ENCODE results near the gene BCR. TPM values are rescaled to one million over a fixed set of nuclear protein-coding genes. Genes with fewer than 3 reads are reported as not detected.

Gene BCR
- polyA plus RNA-seq, 1 donor from 2014 or later = 57.5 TPM

DNA sequence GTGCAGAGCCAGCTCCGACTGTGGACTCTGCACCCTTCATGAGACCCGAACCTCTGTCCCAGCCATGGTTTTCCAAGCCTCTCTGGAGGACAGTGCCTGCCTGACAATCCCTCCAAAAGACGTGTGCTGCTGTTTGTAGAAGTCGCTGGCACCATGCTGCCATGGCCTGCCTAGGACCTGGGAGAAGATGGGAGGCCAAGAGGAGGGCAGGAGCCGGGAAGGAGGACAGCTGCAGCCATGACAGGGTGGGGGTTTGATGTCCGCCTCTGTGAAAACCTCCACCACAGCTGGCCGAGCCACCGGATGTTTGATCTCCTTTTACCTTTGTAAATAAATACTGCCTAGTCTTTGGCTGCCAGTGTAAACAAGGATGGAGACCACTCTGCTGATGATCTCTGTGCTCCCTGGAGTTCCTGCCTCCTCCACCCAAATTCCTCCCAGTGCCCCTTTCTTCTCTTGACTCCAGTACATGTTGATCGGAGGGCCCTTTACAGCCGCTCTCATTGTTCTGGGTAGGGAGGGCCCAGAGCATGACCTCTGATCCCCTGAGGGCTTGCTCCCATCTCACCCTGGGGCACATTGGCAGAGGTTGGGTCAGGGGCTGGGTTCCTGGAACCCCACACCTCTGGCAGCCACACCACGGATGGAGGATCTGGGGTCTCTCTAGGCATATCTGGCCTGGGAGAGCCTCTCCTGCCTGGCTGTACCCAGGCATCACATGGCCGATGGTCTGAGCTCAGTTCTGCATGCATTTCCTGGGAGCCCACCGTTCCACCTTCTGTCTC lies 66.9 kb downstream of the BCR start:
- no peaks in the 10 kb centered on the region for H3K9me3 ChIP-seq (ENCODE audit: low read length)
- no peaks in the 10 kb centered on the region for H3K36me3 ChIP-seq (ENCODE audit: insufficient read depth, low read length)
- no peak overlapping the region for H3K4me2 ChIP-seq (ENCODE audit: low read length)
- no peak overlapping the region for H3K4me3 ChIP-seq (ENCODE audit: low read length)
- no peak overlapping the region for H3K9ac ChIP-seq (ENCODE audit: low read length)
- no peaks in the 10 kb centered on the region for H3F3A ChIP-seq (ENCODE audit: insufficient read depth, low read length, poor library complexity, severe bottlenecking)
- H2AFZ ChIP-seq (ENCODE audit: low read depth, low read length) = no peak overlapping the region
- peaks cover 50% of the 10 kb centered on the region for H3K79me2 ChIP-seq (replicated peaks; ENCODE audit: insufficient read depth, low read length)
- no peak overlapping the region for H3K27ac ChIP-seq (ENCODE audit: low read length)
- TF ChIP-seq, protein P1, sequence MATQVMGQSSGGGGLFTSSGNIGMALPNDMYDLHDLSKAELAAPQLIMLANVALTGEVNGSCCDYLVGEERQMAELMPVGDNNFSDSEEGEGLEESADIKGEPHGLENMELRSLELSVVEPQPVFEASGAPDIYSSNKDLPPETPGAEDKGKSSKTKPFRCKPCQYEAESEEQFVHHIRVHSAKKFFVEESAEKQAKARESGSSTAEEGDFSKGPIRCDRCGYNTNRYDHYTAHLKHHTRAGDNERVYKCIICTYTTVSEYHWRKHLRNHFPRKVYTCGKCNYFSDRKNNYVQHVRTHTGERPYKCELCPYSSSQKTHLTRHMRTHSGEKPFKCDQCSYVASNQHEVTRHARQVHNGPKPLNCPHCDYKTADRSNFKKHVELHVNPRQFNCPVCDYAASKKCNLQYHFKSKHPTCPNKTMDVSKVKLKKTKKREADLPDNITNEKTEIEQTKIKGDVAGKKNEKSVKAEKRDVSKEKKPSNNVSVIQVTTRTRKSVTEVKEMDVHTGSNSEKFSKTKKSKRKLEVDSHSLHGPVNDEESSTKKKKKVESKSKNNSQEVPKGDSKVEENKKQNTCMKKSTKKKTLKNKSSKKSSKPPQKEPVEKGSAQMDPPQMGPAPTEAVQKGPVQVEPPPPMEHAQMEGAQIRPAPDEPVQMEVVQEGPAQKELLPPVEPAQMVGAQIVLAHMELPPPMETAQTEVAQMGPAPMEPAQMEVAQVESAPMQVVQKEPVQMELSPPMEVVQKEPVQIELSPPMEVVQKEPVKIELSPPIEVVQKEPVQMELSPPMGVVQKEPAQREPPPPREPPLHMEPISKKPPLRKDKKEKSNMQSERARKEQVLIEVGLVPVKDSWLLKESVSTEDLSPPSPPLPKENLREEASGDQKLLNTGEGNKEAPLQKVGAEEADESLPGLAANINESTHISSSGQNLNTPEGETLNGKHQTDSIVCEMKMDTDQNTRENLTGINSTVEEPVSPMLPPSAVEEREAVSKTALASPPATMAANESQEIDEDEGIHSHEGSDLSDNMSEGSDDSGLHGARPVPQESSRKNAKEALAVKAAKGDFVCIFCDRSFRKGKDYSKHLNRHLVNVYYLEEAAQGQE (IDR thresholded peaks at IDR 0.05; ENCODE audit: borderline replicate concordance) = no peak
- TF ChIP-seq MXI1 (conservative IDR thresholded peaks at IDR 0.05; ENCODE audit: poor library complexity, severe bottlenecking) = no peak
- TF ChIP-seq TAF1 (IDR thresholded peaks at IDR 0.05; ENCODE audit: low read depth) = no peak
- no peak for TF ChIP-seq SMC3 (conservative IDR thresholded peaks at IDR 0.05; ENCODE audit: poor library complexity)
- TF ChIP-seq EZH2 (IDR thresholded peaks at IDR 0.05; ENCODE audit: borderline replicate concordance, insufficient read depth, low read length, poor library complexity, severe bottlenecking) = no peak
- TF ChIP-seq, protein P2, sequence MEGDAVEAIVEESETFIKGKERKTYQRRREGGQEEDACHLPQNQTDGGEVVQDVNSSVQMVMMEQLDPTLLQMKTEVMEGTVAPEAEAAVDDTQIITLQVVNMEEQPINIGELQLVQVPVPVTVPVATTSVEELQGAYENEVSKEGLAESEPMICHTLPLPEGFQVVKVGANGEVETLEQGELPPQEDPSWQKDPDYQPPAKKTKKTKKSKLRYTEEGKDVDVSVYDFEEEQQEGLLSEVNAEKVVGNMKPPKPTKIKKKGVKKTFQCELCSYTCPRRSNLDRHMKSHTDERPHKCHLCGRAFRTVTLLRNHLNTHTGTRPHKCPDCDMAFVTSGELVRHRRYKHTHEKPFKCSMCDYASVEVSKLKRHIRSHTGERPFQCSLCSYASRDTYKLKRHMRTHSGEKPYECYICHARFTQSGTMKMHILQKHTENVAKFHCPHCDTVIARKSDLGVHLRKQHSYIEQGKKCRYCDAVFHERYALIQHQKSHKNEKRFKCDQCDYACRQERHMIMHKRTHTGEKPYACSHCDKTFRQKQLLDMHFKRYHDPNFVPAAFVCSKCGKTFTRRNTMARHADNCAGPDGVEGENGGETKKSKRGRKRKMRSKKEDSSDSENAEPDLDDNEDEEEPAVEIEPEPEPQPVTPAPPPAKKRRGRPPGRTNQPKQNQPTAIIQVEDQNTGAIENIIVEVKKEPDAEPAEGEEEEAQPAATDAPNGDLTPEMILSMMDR (IDR thresholded peaks at IDR 0.05; ENCODE audit: poor library complexity, severe bottlenecking) = no peak
- TF ChIP-seq POLR2AphosphoS5 (IDR thresholded peaks at IDR 0.05) = no peak
- no peak for TF ChIP-seq EP300 (conservative IDR thresholded peaks at IDR 0.05; ENCODE audit: poor library complexity, severe bottlenecking)
- no peak for TF ChIP-seq RAD21 (conservative IDR thresholded peaks at IDR 0.05)
- no peaks in the 10 kb centered on the region for H3K9me2 ChIP-seq (ENCODE audit: insufficient read depth, low read length)
- H3K27me3 ChIP-seq (ENCODE audit: insufficient read depth, low read depth, low read length) = no peaks in the 10 kb centered on the region
- H4K20me1 ChIP-seq (ENCODE audit: insufficient read depth) = no peaks in the 10 kb centered on the region

DNA sequence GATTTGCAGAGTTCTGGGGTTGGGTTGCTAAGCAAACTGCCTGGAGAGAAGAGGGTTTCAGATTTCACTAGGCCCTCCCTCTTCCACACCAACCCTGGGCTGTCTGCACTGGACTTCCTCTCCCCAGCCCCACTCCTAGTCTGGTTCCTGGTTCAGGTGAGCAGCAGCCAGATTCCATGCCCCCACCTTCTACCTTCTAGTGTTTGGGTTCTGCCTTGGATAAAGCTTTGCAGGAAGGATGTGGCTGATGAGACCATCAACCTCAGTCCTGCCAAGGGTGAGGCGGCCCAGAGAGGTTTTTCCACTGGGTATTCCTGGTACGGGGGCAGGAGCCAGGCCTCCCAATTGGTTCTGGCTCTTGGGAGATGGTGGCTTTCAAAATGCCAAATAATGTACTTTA lies 68.3 kb downstream of the BCR start:
- Histone ChIP-seq H3K79me2 (replicated peaks; ENCODE audit: insufficient read depth, low read length) (peaks cover 43% of the 10 kb centered on the region), H3K27ac (ENCODE audit: low read length) (no peak overlapping the region), H3K9ac (ENCODE audit: low read length) (no peak overlapping the region), H3K36me3 (ENCODE audit: insufficient read depth, low read length) (no peaks in the 10 kb centered on the region), H3K4me2 (ENCODE audit: low read length) (no peak overlapping the region), H3K9me2 (ENCODE audit: insufficient read depth, low read length) (no peaks in the 10 kb centered on the region), H4K20me1 (ENCODE audit: insufficient read depth) (no peaks in the 10 kb centered on the region), H3K4me3 (ENCODE audit: low read length) (no peak overlapping the region), H3F3A (ENCODE audit: insufficient read depth, low read length, poor library complexity, severe bottlenecking) (no peaks in the 10 kb centered on the region), H3K9me3 (ENCODE audit: low read length) (no peaks in the 10 kb centered on the region), H2AFZ (ENCODE audit: low read depth, low read length) (no peak overlapping the region), H3K27me3 (ENCODE audit: insufficient read depth, low read depth, low read length) (no peaks in the 10 kb centered on the region)
- TF ChIP-seq EZH2 (IDR thresholded peaks at IDR 0.05; ENCODE audit: borderline replicate concordance, insufficient read depth, low read length, poor library complexity, severe bottlenecking) = no peak
- TF ChIP-seq SMC3 (conservative IDR thresholded peaks at IDR 0.05; ENCODE audit: poor library complexity) = no peak
- TF ChIP-seq, protein P2 (IDR thresholded peaks at IDR 0.05; ENCODE audit: poor library complexity, severe bottlenecking) = no peak
- no peak for TF ChIP-seq RAD21 (conservative IDR thresholded peaks at IDR 0.05)
- TF ChIP-seq EP300 (conservative IDR thresholded peaks at IDR 0.05; ENCODE audit: poor library complexity, severe bottlenecking) = no peak
- TF ChIP-seq, protein P1 (IDR thresholded peaks at IDR 0.05; ENCODE audit: borderline replicate concordance) = no peak
- TF ChIP-seq MXI1 (conservative IDR thresholded peaks at IDR 0.05; ENCODE audit: poor library complexity, severe bottlenecking) = no peak
